ENCODE measurements around the gene PLK2.

PLK2 gene

DNA sequence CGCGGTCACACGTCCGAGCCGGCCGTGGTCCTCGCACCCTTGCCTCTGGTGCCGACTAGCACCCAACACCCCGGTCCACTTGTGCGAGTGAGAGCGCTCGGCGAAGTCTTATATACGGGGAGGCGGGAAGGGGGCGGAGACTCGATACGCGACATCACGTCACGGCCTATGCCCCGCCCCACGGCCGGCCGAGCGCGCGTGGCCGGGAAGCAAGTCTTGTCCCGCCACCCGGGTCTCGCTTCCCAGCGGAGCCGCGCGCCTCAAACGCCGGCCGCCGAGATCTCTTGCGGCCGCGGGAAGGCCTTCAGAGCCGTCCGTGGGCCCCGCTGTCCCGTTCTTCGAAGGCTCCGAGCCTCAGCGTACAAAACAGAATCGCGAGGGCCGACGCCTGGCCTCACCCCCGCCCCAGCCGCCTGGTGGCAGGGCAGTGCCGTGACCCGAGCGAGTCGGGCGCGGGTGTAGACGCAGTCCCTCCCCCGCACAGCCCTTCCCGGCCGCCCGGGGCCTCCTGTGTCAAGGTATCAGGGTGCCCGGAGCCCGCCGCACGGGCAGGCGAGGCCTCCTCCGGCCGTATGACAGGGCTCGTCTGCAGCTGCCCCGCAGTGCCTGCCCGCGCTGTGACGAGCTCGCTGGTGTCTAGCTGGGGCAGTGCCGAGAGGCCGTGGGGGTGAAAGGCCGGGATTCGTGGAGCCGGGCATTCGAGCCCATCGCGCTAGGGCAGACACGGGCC, at the start of gene PLK2:
TSS of gene PLK2 (minus strand) at position 85 of the 730 bp plus-strand sequence. CDS start 127 bp downstream, outside the sequence.
- peak; percentile 93 for DNase-seq

DNA sequence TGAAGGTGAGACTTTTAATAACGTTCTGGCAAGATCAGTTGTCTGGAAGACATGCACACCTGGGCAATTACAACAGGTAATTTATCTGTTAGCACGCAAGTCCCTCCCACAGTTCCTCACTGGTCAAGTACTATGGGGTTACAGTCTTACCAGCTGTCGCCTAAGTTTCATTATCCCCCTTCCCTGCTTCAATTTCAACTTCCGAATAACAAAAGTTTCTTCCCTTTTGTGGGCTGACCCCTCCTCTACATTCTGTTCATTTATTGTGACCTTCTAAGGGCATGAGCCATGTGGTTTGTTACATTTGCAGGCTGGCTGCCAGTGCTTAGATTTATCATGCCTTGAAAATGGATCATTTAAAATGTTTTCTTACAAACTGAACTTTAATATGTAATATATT, 47.8 kb upstream of the PLK2 start:
- no peak for DNase-seq

DNA sequence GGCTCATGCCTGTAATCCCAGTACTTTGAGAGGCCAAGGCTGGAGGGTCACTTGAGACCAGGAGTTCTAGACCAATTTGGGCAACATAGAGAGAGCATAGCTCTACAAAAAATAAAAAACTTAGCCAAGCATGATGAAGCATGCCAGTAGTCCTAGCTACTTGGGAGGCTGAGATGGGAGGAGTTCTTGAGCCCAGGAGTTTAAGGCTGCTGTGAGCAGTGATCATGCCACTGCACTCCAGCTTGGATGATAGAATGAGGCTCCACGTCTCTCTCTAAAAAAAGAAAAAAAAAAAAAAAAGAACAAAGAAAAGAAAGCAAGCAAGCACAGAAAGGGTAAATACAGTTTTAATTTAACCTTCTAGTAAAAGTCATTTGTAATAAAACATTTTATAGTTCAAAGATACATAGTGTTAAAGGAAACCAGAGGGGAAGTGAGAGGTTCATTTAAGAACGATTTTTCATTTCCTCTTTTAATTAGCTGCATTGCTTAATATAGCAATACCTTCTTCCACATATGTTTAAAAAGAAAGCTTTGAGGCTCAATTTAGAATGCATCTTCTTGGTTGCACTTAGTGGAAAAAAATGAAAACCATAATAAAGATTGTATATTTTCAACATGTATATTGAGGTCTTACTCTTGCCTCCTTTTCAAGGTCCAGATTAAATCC, 46.2 kb upstream of the PLK2 start:
- DNase-seq = no peak

DNA sequence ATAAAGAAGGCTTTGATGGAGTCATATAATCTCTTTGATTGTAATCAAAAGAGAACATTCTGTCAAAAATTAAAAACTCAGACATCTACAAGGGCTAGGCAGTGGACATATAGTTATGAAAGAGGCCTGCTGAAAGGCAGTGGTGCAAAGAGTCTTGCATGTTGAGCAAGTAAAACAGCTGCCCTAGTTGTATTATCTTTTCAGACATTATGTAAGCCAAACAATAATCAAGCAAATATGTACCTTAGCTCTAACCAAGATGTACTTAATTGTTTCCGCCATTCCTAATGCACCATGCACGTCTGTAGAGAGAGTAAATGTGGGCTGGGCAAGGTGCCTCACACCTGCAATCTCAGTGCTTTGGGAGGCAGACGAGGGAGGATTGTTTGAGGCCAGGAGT, 45.6 kb upstream of the PLK2 start:
- no peak for DNase-seq

DNA sequence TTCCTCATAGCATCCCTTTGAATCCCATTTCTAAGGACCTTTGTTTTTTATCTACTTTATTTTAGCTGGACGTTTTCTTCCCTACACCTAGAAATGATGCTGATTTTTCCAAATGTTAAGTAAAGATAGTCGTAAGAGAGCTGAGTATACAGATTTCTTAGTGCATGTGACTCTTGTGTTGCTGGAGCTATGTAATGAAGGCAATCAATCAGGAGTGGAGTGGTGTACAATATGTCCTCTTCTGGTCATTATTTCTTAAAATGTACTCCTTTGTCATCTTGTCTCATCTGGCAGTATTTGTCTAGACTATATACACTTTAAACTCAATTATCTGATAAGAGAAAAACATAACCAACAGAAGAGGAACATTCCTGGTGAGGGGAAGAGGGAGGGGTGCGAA, 44.9 kb upstream of the PLK2 start:
- no peak for DNase-seq

DNA sequence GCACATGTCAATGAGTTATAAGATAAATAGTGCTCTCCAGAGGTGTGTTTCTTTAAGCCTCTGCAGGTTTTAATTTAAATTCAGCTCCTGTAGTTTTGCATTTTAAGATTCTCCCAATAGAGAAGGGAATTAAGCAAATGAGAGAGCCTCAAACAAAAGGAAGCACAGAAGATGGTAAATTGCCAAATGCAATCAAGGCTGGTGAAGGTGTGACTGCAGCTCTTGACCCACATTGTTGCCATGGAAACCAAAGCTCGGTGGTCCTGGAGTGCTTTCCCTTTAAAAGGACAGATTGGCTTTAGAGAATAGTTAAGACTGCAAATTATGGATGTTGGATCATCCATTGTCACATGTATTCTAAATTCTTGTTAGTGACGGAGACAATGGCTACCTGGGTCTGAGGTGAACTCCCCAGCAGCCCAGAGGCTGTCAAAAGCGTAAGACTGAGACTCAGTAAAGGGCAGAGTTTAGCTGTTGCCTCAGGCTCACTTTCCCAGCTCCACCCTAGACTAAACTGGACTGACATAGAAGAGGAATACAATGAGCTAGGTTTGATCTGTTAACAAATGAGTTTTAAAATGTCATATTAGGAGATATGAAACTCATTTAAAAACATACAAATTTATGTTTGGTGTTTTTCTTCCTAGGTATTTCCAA, 43.6 kb upstream of the PLK2 start:
- DNase-seq = no peak

DNA sequence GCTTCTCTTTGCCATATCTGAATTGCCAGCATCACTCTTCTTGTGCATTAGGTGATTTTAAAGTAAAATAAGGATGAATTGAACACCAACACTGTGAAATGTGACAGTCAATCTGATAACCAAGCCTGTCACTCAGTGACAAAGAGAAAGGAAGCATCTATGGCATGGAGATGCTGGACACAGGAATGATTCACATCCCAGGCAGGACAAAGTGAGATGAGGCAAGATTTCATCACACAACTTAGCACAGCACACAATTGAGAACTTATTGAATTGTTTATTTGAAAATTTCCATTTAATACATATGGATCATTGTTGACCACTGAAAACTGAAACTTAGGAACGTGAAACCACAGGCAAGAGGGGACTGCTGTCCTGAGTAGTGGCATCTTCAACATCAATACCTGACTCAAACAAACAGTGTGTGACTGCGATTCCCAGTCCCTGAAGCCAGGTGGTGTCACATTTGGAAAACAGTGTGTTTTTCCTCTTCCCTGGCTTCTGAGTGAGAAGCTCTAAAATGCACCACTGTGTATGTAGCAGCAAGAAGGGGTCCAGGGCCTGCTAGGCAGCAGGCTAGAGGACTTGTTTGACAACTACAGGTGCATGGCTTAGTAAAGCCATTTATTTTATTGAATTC, 42.0 kb upstream of the PLK2 start:
- no peak for DNase-seq

DNA sequence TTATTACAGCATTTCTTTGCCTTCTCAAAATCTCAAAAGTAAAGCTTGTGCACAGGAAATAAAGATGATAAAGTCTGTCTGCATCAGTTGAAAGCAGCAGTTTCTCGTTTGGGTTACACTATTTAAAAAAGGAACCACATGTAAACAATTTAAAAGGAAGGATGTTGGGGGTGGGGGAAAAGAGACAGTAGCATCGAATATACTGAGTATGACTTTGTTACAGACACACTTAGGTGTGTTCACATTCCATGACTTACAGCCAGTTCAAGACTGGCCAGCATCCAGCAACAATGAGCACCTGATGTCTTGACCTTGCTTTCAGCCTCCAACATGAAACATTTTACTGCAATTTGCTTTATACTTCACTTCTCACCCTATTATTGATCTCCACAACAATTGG, 40.1 kb upstream of the PLK2 start:
- no peak for DNase-seq

DNA sequence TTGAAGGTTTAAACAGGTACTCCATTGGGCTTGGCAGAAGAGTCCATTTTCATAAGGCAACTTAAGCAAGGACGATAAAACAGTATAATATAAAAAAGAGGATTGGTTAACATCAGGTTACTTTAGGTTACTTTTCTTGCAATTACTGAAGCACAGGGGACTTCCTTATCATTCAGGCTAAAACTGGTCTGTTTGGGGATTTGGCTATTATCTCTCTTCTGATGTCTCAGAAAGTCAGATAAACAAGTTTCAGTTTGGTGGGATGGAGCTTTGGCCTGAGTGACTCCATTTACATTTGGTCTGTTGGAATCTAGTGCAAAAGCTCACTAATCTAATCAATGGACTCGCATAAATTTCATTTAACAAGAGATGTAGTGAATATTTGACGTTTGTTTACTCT, 39.3 kb upstream of the PLK2 start:
- no peak for DNase-seq

DNA sequence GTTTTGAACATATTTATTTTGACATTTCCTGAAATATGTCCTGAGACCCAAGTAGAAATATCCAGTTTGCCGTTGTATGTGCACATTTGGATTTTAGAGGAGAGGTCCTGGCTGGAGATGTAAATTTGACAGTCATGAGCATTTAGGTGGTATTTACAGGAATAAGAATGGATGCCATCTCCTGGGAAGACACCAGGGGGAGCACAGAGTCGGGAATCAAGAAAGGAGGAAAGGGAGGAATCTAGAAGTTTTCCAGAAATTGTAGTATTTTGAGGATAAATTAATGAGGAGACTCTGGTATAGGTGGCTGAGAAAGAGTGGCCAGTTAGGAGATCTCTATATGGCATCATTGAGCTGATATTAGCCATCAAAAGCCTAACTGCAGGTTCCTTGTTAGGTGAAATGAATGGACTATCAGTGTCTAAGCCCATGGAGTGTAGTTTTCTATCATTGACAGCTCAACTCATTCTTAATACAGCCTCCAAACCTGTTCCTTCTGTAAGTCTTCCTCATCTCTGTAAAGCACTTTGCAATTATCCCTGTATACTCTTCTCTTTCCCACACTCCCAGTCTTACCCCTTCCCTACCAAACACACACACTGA, 38.6 kb upstream of the PLK2 start:
- no peak for DNase-seq

DNA sequence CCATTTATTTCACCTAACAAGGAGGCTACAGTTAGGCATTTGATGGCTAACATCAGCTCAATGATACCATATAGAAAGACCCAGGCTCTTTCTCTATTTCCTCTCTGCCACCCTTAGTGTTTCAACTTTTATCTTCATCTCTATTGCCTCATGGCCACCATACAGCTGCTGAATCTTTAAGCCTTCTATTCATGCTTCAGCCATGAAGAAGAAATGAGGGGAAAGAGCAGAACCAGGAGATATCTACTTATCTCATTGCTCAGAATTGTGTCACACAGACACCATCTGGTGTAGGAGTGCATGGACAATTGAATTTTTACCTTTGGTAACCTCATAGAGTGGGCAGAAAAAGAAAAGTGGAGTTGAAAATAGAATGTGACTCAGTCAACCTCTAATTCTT, 38.0 kb upstream of the PLK2 start:
- DNase-seq = no peak

DNA sequence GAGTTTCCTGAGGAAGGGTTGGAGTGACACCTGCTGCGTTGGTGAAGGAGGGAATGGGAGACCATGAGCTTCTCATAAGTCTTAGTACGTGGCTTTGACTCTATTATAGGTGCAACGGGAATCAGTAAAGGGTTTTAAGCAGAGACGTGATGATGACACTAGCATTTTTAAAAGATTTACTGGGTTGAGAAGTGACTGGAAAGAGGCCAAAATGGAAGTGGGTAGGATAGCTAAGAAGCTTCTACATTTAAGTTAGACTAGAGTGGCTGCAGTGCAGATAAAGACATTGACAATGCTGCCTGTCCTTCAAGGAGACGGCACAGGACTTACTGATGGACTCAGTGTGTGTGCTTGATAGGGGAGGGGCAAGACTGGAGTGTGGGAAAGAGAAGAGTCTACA, 37.5 kb upstream of the PLK2 start:
- DNase-seq = no peak

DNA sequence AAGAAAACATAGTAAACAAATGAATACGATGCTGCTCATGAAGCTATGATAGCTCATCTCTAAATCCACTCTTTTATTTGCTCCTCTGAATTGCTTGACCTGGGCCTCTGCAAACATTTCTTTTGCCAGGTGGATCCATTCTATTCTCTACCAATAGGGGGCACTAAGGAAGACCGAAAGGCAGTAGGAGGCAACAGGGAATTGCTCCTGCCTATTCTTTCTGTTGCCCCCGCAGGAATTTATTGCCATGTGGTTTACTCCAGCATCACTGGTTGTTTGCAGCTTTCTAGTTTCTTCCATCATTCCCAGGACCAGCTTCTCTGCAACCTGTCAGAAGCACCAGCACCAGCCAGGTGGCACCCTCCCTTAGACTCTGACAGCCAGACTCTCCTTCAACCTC, 36.6 kb upstream of the PLK2 start:
- no peak for DNase-seq

DNA sequence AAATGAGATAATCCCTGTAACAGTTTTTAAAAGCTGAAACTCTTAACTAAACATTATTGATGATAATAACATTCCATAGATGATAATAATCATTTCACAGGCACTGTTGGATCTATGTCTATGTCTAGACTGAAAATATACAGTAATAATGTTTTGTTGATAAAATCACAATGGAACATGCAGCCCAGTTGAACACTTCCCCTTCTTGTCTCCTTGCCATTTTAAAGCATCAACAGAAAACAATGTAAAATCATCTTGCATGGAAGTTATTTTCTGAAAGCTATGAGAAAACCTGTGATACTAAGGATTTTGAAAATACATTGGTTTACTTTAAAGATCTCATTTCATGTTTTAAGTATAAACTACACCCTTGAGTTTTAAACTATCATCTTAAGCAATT, 33.3 kb upstream of the PLK2 start:
- DNase-seq = no peak

DNA sequence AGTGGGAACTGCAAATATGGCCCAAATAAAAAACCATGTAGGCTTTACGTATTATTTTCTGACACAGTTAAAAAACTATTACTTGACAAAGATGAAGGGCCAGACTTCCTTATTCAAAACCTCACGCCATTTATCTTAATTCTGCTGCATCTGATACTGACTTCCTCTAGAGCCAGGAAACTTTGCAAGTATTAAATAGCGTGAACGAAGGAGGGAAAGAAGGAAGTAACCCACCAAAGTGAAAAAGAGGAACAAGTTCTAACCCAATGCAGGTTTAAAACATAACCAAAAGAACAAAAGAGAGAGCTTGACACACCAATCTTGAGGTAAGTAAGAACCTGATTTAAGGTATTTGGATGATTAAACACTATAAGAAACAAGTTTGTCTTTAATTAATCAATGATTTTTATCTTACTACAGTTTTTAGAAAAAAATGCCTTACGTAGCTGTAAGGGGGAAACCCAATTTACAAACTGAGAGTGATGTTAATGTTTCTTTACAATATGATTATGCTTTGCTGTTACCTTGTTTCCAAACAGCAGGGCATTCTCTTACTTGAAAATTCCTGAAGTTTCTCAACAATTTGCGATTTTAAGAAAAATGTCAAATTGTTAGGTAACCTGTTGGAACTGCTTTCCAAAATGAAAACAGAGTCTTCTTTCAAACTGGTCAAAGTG, 31.5 kb upstream of the PLK2 start, which contains the start of gene GAPT:
TSS of gene GAPT (plus strand) at position 220 of the 677 bp plus-strand sequence. CDS start 3,102 bp downstream, outside the sequence.
- no peak for DNase-seq

DNA sequence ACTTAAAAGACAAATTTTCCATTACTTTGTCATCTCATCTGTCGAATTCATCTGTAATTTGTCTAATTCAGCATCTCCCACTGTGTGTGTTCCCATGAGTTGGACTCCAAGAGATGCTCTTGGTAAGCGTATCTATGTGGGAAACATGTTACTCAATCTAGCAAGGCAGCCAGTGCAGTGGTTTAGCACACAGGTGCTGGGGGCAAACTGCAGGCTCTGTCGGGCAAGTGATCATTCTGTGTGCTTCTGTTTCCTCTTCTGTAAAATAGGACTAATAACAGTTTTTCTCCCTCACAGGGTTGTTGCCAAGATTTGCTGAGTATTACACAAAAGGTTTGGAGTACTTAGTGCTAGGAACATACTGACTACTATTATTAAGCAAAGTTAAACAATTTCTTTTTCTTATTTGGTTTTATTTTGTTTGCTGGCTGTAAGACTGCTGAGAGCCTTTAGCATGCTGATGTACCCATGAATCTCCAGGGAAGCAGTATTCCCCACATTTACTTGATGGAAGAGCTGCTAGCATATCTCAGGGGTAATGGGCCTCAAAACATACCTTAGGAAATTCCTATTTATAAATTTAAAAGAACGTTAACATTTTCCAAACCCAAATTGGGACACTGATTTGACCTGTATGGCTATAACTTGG, 30.6 kb upstream of the PLK2 start:
- DNase-seq = no peak

DNA sequence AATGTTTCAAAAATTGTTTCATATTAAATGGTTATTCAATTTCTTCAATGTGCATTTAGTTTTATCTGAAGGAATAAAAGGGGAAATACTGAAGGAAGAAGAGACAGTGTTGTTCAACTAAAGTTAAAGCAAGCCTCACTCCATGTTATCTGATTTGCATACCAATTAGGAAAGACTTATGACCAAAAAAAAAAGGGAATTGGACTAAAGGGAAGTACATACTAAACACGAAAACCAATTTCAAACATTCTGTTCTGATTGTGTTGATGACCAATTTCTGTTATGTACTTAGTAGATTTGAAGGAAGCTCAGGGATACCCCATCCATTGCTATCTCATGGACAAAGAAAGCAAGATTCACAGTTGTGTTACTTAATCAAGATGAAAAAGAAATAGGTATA, 26.4 kb upstream of the PLK2 start:
- no peak for DNase-seq

DNA sequence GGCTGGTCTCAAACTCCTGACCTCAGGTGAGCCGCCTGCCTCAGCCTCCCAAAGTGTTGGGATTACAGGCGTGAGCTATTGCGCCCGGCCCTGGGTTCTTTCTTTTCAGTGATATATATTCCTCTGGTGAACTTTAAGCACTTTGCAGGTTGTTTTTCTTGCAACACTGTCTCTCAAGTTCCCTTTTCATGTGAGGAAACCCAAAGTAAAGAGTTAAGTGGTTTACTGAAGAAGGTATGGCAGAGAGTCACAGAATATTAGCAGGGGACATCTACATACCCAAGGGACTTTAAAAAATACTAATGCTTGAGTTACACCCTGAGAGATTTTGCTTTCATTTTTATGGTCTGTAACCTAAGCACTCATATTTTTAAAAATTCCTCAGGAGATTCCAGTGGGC, 24.6 kb upstream of the PLK2 start:
- no peak for DNase-seq

DNA sequence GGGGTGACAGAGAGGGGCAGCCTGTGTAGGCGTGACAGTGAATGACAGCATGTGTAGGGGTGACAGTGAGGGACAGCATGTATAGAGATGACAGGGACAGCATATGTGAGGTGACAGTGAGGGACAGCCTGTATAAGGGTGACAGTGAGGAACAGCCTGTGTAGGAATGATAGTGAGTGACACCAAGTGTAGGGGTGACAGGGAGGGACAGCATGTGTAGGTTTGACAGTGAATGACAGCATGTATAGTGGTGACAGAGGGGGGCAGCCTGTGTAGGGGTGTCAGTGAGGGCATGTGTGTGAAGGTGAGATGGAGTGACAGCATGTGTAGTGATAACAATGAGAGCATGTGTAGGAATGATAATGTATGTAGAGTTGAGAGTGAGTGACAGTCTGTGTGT, 22.6 kb upstream of the PLK2 start:
- DNase-seq = no peak

DNA sequence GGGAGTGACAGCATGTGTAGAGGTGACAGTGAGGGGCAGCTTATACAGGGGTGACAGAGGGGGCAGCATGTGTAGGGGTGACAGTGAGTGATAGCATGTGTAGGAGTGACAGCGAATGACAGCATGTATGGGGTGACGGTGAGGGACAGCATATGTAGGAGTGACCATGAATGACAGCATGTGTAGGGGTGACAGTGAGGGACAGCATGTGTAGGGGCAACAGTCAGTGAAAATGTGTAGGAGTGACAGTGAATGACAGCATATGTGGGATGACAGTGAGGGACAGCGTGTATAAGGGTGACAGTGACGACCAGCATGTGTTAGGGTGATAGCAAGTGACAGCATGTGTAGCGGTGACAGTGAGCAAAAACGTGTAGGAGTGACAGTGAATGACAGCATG, 21.9 kb upstream of the PLK2 start:
- DNase-seq = no peak

DNA sequence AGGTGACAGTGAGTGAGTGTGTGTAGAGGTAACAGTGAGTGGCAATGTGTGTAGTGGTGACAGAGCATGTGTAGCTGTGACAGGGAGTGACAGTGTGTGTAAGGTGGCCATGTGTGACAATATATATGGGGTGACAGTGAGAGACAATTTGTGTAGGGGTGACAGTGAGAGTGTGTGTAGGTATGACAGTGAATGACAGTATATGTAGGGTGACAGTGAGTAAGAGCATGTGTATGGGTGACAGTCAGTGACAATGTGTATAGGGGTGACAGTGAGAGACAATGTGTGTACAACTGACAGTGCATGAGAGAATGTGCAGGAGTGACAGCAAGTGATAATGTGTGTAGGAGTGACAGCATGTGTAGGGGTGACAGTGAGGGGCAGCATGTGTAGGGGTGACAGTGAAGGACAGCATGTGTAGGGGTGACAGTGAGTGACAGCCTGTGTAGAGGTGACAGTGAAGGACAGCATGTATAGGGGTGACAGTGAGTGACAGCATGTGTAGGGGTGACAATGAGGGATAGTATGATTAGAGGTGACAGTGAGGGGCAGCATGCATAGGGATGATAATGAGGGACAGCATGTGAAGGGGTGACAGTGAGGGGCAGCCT, 21.3 kb upstream of the PLK2 start:
- no peak for DNase-seq

All from T1000 (cell line).